ENCODE data around the gene CCNK. TPM values are rescaled to one million over a fixed set of nuclear protein-coding genes. Genes with fewer than 3 reads are reported as not detected.

CCNK gene
- total RNA-seq, 1 donor: 38.4 TPM

DNA sequence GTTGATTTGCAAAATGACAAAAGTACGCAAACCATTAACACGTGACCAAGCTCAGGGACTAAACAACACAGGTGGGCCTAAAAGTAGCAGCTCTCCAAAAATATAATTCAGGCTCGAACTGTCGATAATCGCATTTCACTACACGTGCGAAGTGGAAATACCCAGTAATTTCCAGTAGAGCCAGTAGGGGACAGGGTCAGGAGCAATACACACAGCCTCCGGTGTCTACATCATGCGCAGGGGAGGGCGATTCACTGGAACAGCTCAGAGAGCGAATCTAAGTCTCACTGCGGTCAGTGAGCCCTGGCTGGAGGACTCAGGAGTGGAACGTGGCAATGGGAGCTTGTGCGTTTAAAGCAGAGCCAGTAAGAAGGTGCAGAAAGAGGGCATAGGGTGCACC, 40.9 kb upstream of the CCNK start:
- no peak for DNase-seq (ENCODE audit: low read depth)
- TF ChIP-seq, protein P1, sequence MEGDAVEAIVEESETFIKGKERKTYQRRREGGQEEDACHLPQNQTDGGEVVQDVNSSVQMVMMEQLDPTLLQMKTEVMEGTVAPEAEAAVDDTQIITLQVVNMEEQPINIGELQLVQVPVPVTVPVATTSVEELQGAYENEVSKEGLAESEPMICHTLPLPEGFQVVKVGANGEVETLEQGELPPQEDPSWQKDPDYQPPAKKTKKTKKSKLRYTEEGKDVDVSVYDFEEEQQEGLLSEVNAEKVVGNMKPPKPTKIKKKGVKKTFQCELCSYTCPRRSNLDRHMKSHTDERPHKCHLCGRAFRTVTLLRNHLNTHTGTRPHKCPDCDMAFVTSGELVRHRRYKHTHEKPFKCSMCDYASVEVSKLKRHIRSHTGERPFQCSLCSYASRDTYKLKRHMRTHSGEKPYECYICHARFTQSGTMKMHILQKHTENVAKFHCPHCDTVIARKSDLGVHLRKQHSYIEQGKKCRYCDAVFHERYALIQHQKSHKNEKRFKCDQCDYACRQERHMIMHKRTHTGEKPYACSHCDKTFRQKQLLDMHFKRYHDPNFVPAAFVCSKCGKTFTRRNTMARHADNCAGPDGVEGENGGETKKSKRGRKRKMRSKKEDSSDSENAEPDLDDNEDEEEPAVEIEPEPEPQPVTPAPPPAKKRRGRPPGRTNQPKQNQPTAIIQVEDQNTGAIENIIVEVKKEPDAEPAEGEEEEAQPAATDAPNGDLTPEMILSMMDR (IDR thresholded peaks at IDR 0.05; ENCODE audit: insufficient read depth, low read depth, low read length): no peak

DNA sequence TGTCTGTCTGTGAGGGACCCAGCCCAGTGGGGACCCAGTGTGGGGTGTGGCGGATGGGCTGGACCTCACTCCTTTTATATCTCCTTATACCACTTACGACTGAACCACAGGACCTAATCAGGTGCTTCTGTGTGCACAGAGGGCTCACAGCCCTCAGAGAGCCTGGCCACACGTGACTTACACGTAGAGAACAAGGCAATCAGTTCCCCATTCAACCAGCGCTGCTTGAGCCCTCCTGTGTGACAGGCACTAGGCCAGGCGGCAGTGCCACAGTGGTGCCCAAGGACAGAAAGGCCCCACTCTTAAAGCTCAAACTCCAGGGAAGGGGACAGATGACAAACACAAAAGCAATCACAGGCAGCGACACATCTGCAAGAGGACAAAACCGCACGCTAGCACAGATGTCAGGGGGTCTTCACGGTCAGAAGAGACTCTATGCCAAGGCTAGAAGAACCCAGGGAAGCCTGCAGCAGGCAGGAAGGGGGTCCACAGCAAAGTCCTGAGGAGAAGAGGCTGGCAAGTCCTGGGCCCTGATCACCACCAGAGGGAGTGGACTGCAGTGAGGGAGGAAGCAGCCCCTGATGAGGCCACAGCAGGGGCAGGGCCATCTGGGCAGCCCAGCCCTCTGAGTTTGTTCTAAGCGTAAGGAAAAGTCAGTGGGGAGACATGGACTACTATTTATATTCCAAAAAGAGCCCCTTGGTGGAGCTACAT, 39.9 kb upstream of the CCNK start:
- TF ChIP-seq, protein P1 (IDR thresholded peaks at IDR 0.05; ENCODE audit: insufficient read depth, low read depth, low read length): peak; percentile 51
- DNase-seq (ENCODE audit: low read depth): peak; percentile 42
- H3K4me3 ChIP-seq (ENCODE audit: low read depth, low read length): no peak overlapping the region

More for the DNA sequence above, 40.9 kb upstream of the CCNK start:
- H3K4me3 ChIP-seq (ENCODE audit: low read depth, low read length): no peak overlapping the region

DNA sequence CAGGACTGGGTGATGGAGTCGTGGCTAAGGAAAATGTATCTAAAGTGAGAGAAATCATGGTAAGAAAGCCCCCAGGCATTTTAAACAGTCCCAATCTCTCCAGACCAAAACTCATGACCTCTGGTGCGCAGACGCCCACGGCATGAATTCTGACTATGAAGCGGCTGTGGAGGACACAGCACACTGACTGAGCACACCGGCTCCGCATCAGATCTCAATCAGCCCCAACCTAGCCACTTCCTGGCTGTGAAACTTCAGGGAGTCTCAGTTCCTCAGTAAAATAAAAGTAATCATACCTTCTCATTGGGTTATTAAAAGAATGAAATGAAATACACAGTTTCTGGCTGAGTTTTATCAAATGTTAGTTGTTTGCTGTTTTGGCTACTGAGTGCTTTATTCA, 39.3 kb upstream of the CCNK start:
- no peak for DNase-seq (ENCODE audit: low read depth)
- TF ChIP-seq, protein P1 (IDR thresholded peaks at IDR 0.05; ENCODE audit: insufficient read depth, low read depth, low read length): no peak

DNA sequence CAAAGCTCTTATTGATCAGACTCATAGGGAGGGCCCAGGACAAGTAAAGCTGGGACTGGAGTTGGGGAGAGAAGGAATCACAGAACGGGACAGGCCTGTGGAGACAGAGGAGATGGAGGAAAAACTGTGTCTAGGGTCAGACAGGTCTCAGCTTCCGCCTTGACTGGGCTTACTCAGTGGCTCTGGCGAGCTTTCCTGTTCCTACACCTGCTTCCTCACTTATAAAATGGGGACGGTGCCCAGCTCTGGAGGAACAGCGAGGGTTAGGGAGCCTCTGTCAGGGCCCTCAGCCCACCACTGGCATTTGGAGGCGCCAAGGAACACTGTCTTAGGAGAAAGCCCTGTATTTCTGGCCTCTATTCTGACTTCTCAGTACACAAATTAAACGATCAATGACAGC, 35.3 kb upstream of the CCNK start:
- no peak for DNase-seq (ENCODE audit: low read depth)
- TF ChIP-seq, protein P1 (IDR thresholded peaks at IDR 0.05; ENCODE audit: insufficient read depth, low read depth, low read length): no peak
- no peak overlapping the region for H3K4me3 ChIP-seq (ENCODE audit: low read depth, low read length)

More for the DNA sequence above, 39.3 kb upstream of the CCNK start:
- no peak overlapping the region for H3K4me3 ChIP-seq (ENCODE audit: low read depth, low read length)

DNA sequence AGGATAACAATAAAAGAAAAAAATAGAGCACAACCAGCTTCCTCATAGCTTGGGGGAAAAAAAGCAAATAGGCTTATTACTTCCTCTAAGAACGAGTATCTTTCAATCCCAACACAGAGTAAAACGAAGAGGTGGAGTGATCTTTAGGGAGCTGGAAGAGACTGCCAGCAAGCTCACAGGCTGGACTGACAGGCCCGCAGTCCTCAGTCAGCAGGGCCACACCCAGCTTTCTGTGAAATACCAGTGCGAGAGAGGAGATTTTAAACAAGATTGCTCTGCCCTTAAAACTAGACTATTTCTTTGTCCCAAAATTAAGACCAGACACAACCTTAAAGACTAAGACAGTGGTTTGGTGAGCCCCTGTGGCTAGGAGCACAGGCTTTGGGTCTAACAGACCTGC, 33.5 kb upstream of the CCNK start:
- H3K4me3 ChIP-seq (ENCODE audit: low read depth, low read length): no peak overlapping the region
- no peak for DNase-seq (ENCODE audit: low read depth)
- TF ChIP-seq, protein P1 (IDR thresholded peaks at IDR 0.05; ENCODE audit: insufficient read depth, low read depth, low read length): no peak

DNA sequence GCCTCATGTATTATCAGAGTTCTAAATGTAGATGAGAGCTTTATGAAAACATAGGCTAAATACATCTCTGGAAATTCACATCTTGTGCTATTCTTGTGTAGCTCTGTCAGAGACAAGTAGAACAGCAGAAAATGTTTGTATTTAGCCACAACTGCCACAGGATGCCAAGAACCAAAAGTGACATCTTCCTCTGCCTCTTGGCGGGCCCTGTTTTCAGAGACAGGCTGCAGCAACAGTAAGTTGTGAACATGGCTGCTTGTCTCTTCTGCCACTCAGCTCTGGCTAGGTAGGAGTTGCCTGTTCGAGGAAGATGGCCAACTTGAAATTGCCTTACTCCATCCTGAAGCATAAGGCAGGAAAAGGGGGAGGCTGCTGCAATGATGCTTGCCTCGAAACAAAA, 30.9 kb upstream of the CCNK start:
- DNase-seq (ENCODE audit: low read depth): no peak
- TF ChIP-seq, protein P1 (IDR thresholded peaks at IDR 0.05; ENCODE audit: insufficient read depth, low read depth, low read length): no peak
- H3K4me3 ChIP-seq (ENCODE audit: low read depth, low read length): no peak overlapping the region

DNA sequence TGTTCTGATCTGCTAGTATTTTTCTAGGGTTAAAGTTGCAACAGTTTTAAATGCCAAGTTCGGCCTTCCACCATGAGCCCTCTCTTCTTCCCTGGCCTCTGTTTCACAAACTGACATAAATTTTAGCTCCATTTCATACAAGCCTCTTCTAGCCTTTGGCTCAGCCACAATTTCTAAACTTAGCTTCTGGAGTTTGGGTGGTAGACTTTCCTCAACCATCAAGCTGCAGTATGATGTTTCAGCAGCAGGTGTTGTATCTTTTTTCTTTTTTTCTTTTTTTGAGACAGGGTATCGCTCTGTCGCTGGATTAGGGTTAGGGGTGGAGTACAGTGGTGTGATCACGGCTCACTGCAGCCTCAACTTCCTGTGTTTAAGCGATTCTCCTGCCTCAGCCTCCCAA, 30.0 kb upstream of the CCNK start:
- TF ChIP-seq, protein P1 (IDR thresholded peaks at IDR 0.05; ENCODE audit: insufficient read depth, low read depth, low read length): no peak
- no peak for DNase-seq (ENCODE audit: low read depth)
- no peak overlapping the region for H3K4me3 ChIP-seq (ENCODE audit: low read depth, low read length)
